Endodermal cell (in vitro differentiated cells): ENCODE results near the gene SLC25A41. TPM values are rescaled to one million over a fixed set of nuclear protein-coding genes. Genes with fewer than 3 reads are reported as not detected.

Source experiments
- DNase-seq: peaks from one replicate; pipeline ENCODE4 v3.0.0-alpha.2; 2017
- H3K27ac ChIP-seq: 2 replicates; pipeline ENCODE4 v1.5.1; 2013; ENCODE audit warnings: mild to moderate bottlenecking, low read depth, low read length, moderate library complexity
- H3K27me3 ChIP-seq: 2 replicates; pipeline ENCODE4 v1.6.1; 2013; ENCODE audit warnings: mild to moderate bottlenecking, low read length, moderate library complexity; ENCODE audit not compliant: insufficient read depth, control insufficient read depth, poor library complexity, severe bottlenecking
- H3K36me3 ChIP-seq: 2 replicates; pipeline ENCODE4 v1.7.0; 2013; ENCODE audit warnings: mild to moderate bottlenecking, low read length, moderate library complexity; ENCODE audit not compliant: control insufficient read depth, insufficient read depth
- H3K4me1 ChIP-seq: one replicate; pipeline ENCODE4 v1.7.0; 2013; ENCODE audit warnings: low read length; ENCODE audit not compliant: control insufficient read depth, insufficient read depth
- H3K4me3 ChIP-seq: 2 replicates; pipeline ENCODE4 v1.5.1; 2013; ENCODE audit warnings: mild to moderate bottlenecking, low read length, moderate library complexity
- H3K9ac ChIP-seq: 2 replicates; pipeline ENCODE4 v1.6.1; 2013; ENCODE audit warnings: mild to moderate bottlenecking, low read length, moderate library complexity; ENCODE audit not compliant: poor library complexity, severe bottlenecking; ENCODE audit errors: extremely low read depth
- H3K9me3 ChIP-seq: 2 replicates; pipeline ENCODE4 v1.6.1; 2013; ENCODE audit warnings: mild to moderate bottlenecking, low read length, moderate library complexity; ENCODE audit not compliant: control insufficient read depth
- H3K27ac Mint-ChIP-seq: 2 replicates; pipeline ENCODE4 v1.8.0; 2020; ENCODE audit warnings: mixed read lengths
- H3K27me3 Mint-ChIP-seq: 2 replicates; pipeline ENCODE4 v1.8.0; 2021; ENCODE audit warnings: mild to moderate bottlenecking, mixed read lengths; ENCODE audit not compliant: insufficient read depth
- H3K36me3 Mint-ChIP-seq: 2 replicates; pipeline ENCODE4 v1.8.0; 2020; ENCODE audit warnings: low read depth, mixed read lengths
- H3K4me1 Mint-ChIP-seq: 2 replicates; pipeline ENCODE4 v1.8.0; 2020; ENCODE audit warnings: mixed read lengths
- H3K4me3 Mint-ChIP-seq: 2 replicates; pipeline ENCODE4 v1.8.0; 2020; ENCODE audit warnings: mild to moderate bottlenecking, moderate library complexity, mixed read lengths
- H3K9me3 Mint-ChIP-seq: 2 replicates; pipeline ENCODE4 v1.8.0; 2020; ENCODE audit warnings: mild to moderate bottlenecking, mixed read lengths
- WGBS, 2 experiments: methylation state at CpG; one replicate each; pipeline versions ENCODE4 v1.1.5 to v1.1.7; 2013; ENCODE audit warnings: missing lambda C conversion rate in 2 of 2, mixed read lengths in 1 of 2; ENCODE audit not compliant: insufficient coverage in 1 of 2, insufficient read length in 1 of 2; 5-methylcytosine and 5-hydroxymethylcytosine counted together
- total RNA-seq, 2 donors: library from RNA; stranded (reverse); fragmentation: NEBNext Ultra II Directional in 1 of 2; extraction: Animal tissue kit (Norgen Biotek cat#: 25700) in 1 of 2; gene quantifications; 2 replicates in 1 of 2; 3 replicates in 1 of 2; pipeline ENCODE4 v1.2.1, GENCODE V29; 2021
- TF ChIP-seq, protein P1 (sequence below): fragments of 200-600 bp; sonication (generic); conservative IDR thresholded peaks from 2 replicates; pipeline ENCODE4 v1.5.0; 2021; ENCODE audit warnings: antibody characterized with exemption, mild to moderate bottlenecking

SLC25A41 gene
- total RNA-seq, 2 donors from 2014 or later: 0.46 TPM; not detected in 1

DNA sequence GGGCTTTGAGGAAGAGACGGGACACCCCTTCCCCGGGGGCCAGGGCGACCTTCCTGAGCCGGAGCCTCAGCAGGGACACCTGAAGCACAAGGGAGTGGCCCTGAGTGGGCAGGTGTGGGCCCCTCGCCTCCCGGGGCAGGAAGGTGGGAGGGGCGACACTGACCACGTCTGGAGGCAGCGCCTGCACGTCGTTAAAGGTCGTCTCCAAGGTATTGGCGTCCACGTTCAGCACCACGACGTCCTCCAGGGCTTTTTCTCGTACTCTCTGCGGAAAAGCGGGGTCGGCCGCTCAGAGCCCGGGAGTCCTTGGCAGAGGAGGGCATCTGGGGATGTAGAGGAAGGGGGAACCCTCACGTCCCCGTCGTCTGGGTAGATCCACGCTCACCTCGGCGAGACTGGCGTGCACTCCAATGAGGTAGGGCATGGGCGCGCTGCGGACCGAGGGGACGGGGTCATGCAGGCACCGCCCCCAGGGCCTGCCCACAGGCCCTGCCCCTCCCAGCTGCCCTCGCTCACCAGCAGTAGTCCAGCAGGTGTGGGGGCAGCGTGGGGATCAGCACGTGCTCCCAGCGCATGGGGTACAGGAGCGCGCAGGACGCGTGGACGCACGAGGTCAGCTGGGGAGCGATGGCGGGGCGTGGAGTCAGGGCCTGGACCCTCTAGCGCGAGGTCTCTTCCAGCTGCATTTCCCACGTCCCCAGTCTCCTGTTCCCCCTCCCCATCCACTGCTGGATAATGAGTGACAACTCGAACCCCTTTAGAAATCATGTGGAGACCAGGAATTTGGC lies 42.0 kb upstream of the SLC25A41 start:
- no peak overlapping the region for H3K9ac ChIP-seq
- peaks cover 4% of the 10 kb centered on the region for H3K4me1 Mint-ChIP-seq
- peak overlapping the region; percentile 52 for H3K4me3 Mint-ChIP-seq
- peaks cover 32% of the 10 kb centered on the region for H3K27me3 Mint-ChIP-seq
- H3K27me3 ChIP-seq: peaks cover 17% of the 10 kb centered on the region
- DNase-seq: peak; percentile 87
- H3K4me3 ChIP-seq: peak overlapping the region; percentile 84
- H3K4me1 ChIP-seq: no peaks in the 10 kb centered on the region
- TF ChIP-seq, protein P1, sequence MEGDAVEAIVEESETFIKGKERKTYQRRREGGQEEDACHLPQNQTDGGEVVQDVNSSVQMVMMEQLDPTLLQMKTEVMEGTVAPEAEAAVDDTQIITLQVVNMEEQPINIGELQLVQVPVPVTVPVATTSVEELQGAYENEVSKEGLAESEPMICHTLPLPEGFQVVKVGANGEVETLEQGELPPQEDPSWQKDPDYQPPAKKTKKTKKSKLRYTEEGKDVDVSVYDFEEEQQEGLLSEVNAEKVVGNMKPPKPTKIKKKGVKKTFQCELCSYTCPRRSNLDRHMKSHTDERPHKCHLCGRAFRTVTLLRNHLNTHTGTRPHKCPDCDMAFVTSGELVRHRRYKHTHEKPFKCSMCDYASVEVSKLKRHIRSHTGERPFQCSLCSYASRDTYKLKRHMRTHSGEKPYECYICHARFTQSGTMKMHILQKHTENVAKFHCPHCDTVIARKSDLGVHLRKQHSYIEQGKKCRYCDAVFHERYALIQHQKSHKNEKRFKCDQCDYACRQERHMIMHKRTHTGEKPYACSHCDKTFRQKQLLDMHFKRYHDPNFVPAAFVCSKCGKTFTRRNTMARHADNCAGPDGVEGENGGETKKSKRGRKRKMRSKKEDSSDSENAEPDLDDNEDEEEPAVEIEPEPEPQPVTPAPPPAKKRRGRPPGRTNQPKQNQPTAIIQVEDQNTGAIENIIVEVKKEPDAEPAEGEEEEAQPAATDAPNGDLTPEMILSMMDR: no peak
- no peaks in the 10 kb centered on the region for H3K36me3 Mint-ChIP-seq
- 11 to 12% methylated on average over 26 to 52 of the region's 52 CpGs for WGBS, 2 experiments
- no peaks in the 10 kb centered on the region for H3K36me3 ChIP-seq
- no peaks in the 10 kb centered on the region for H3K9me3 ChIP-seq
- no peak overlapping the region for H3K27ac Mint-ChIP-seq
- no peak overlapping the region for H3K27ac ChIP-seq
- H3K9me3 Mint-ChIP-seq: no peaks in the 10 kb centered on the region

DNA sequence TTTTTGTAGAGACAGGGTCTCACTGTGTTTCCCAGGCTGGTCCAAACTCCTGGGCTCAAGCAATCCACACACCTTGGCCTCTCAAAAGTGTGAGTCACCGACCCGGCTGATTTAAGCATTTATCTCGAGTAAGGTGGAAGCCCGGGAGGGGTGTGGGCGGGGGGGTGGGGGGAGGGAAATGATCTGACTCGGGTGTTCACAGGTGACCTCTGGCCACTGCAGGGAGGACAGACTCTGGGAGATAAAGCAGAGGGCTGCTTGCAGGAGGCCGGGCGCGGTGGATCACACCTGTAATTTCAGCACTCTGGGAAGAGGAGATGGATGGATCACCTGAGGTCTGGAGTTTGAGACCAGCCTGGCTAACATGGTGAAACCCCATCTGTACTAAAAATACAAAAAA lies 40.1 kb upstream of the SLC25A41 start:
- H3K27ac Mint-ChIP-seq: no peak overlapping the region
- TF ChIP-seq, protein P1: no peak
- DNase-seq: peak; percentile 60
- H3K4me3 Mint-ChIP-seq: no peak overlapping the region
- Histone ChIP-seq H3K9ac (no peak overlapping the region), H3K27me3 (peaks cover 17% of the 10 kb centered on the region), H3K4me1 (no peaks in the 10 kb centered on the region), H3K4me3 (no peak overlapping the region), H3K27ac (no peak overlapping the region), H3K9me3 (no peaks in the 10 kb centered on the region), H3K36me3 (no peaks in the 10 kb centered on the region)
- WGBS, 2 experiments: 73 to 76% methylated on average over 3 to 6 of the region's 9 CpGs
- H3K9me3 Mint-ChIP-seq: no peaks in the 10 kb centered on the region
- peaks cover 16% of the 10 kb centered on the region for H3K4me1 Mint-ChIP-seq
- peaks cover 9% of the 10 kb centered on the region for H3K36me3 Mint-ChIP-seq
- H3K27me3 Mint-ChIP-seq: peaks cover 22% of the 10 kb centered on the region

DNA sequence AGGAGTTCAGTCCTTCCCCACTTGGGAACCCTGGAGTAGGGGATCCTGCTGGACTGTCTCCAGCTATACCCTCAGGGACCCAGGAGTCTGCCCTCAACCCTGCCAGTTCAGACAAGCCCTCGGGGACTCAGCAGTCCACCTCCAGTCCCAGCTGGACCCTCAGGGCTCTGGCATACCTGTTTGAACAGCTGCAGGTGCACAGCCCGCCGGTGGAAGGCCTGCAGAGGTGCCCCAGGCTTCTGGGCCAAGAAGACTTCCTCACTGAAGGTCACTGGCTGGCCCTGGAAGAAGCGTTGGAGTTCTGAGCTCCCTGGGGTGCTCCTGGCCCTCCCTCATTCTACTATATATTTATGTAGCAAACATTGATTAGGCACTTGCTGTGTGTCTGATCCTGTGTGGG lies 39.1 kb upstream of the SLC25A41 start:
- H3K9me3 ChIP-seq: no peaks in the 10 kb centered on the region
- TF ChIP-seq, protein P1: no peak
- H3K4me1 Mint-ChIP-seq: peaks cover 24% of the 10 kb centered on the region
- no peaks in the 10 kb centered on the region for H3K9me3 Mint-ChIP-seq
- H3K27me3 ChIP-seq: peaks cover 17% of the 10 kb centered on the region
- H3K27ac Mint-ChIP-seq: no peak overlapping the region
- H3K36me3 ChIP-seq: peaks cover 4% of the 10 kb centered on the region
- no peak overlapping the region for H3K4me3 Mint-ChIP-seq
- peaks cover 19% of the 10 kb centered on the region for H3K36me3 Mint-ChIP-seq
- no peak overlapping the region for H3K4me3 ChIP-seq
- DNase-seq: peak; percentile 57
- H3K27me3 Mint-ChIP-seq: peaks cover 22% of the 10 kb centered on the region
- H3K4me1 ChIP-seq: no peaks in the 10 kb centered on the region
- 82% methylated on average over 3 of the region's 4 CpGs; no CpG with 5 or more reads in 1 of the 2 experiments for WGBS, 2 experiments
- no peak overlapping the region for H3K9ac ChIP-seq
- H3K27ac ChIP-seq: no peak overlapping the region
